GM12801 (cell line): Measurements from ENCODE around the gene ABCC1.

Source experiments
- CTCF ChIP-seq: IDR thresholded peaks from one replicate; pipeline ENCODE4 v1.5.1; 2011; ENCODE audit warnings: control low read depth; ENCODE audit not compliant: insufficient read length; ENCODE audit errors: extremely low read depth

The ABCC1 gene

GRCh38 chr16:16037970-16038369 is 88.6 kb downstream of the ABCC1 start:
- no peak for TF ChIP-seq CTCF

- no peak for TF ChIP-seq CTCF
These were observed 89.5 kb downstream of the ABCC1 start for GRCh38 chr16:16038950-16039349.

- TF ChIP-seq CTCF, result no peak
These were observed 91.9 kb downstream of the ABCC1 start for GRCh38 chr16:16041196-16041892.

- TF ChIP-seq CTCF, result no peak
These were observed 92.7 kb downstream of the ABCC1 start for GRCh38 chr16:16042076-16042475.

GRCh38 chr16:16045296-16045695 is 95.9 kb downstream of the ABCC1 start:
- TF ChIP-seq CTCF, result no peak

- no peak for TF ChIP-seq CTCF
These were observed 96.5 kb downstream of the ABCC1 start for GRCh38 chr16:16045879-16046278.

- no peak for TF ChIP-seq CTCF
These were observed 98.3 kb downstream of the ABCC1 start for GRCh38 chr16:16047761-16048160.
